ENCODE measurements around the gene AK2. TPM values are rescaled to one million over a fixed set of nuclear protein-coding genes. Genes with fewer than 3 reads are reported as not detected.

The AK2 gene
- polyA plus RNA-seq, 2 of the 4 experiments (the other 2 are of a cell fraction): 164 to 178 TPM

DNA sequence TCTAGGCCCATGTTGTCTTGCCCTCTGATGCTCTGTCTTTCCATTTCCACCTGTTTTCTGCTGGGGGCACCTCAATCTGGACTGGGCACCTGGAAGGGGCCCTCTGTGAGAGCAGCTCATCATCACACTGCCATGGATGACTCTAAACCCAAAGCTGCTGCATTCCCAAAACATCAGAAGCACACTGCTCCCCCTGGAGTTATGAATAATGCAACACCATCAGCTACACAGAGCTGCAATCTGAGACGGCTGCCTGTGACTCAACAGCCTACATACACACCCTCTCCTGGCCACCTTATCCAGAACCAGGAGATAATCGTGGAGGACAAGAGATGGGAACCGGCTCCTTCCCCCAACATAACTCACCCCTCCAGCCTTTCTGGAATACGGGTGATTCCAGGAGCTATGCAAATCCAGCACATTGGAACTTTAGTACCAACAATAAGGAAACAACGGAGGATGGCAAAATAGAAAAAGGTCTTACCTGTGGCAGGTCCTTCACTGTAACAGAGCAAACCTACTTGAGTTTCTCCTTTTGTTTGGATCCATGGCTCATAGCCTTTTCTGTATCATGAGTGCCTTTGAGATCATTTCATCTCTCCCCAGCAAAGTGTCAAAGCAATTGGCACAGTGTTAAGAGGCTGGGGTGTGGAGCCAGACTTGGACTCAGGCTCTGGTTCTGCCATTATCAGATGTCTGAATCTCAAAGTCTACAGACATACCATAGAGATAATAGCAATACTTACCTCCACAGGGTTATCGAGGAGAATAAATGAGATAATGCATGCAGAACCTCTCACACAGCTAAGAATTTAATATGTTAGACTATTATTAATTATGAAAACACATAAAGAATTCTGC lies 29.3 kb downstream of the AK2 start (continued):
- TF ChIP-seq JUN (IDR thresholded peaks at IDR 0.05) (no peak), RCOR1 (IDR thresholded peaks at IDR 0.05; ENCODE audit: low read depth, low read length) (no peak), EHF (CRISPR knock-in tag; IDR thresholded peaks at IDR 0.05) (no peak)

DNA sequence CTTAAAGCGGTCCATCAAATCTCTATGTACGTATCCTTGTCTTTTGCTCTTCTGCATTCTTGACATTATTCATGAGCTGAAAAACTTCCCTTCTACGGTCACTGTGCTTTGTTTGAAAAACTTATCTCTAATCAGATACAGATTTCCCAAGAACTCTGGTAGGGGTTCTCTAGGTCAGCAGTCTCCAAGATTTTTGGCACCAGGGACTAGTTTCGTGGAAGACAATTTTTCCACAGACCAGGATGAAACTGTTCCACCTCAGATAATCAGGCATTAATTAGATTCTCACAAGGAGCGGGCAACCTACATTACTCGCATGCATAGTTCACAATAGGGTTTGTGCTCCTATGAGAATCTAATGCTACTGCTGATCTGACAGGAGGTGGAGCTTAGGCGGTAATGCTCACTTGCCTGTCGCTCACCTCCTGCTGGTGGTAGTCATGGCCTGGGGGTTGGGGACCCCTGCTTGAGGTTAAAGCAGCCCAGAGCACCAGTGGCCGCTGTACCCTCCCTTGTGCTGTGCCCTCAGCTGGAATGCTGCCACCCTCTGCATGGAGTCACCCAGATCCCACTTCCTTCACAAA lies 30.8 kb downstream of the AK2 start:
- H3K27ac ChIP-seq: no peak overlapping the region
- CTCF ChIA-PET: interaction anchor here (1.0 to 3.8 kb wide), 13 partner anchors 9 to 485 kb away, joined by 3 to 25 read pairs (median 7); no protein-coding TSS in a partner anchor
- 92% methylated on average over 7 of the region's 9 CpGs for WGBS (ENCODE audit: missing lambda C conversion rate)
- FAIRE-seq: no peak
- no peak for ATAC-seq
- H3K9me3 ChIP-seq: no peaks in the 10 kb centered on the region
- POLR2A ChIA-PET: no interaction called here
- no peak overlapping the region for H3K4me2 ChIP-seq
- no peak for TF ChIP-seq FOSB (CRISPR knock-in tag; IDR thresholded peaks at IDR 0.05)
- TF ChIP-seq PHF8 (IDR thresholded peaks at IDR 0.05; ENCODE audit: borderline replicate concordance, low read depth): no peak
- TF ChIP-seq ZNF302 (CRISPR knock-in tag; IDR thresholded peaks at IDR 0.05): no peak
- no peak for TF ChIP-seq CHD2 (IDR thresholded peaks at IDR 0.05; ENCODE audit: low read length, partially characterized antibody)
- no peak for TF ChIP-seq RNF2 (IDR thresholded peaks at IDR 0.05; ENCODE audit: borderline replicate concordance, low read depth)
- no peak for TF ChIP-seq CEBPB (IDR thresholded peaks at IDR 0.05)
- TF ChIP-seq KDM1A (IDR thresholded peaks at IDR 0.05; ENCODE audit: low read depth): no peak
- TF ChIP-seq, protein P1, sequence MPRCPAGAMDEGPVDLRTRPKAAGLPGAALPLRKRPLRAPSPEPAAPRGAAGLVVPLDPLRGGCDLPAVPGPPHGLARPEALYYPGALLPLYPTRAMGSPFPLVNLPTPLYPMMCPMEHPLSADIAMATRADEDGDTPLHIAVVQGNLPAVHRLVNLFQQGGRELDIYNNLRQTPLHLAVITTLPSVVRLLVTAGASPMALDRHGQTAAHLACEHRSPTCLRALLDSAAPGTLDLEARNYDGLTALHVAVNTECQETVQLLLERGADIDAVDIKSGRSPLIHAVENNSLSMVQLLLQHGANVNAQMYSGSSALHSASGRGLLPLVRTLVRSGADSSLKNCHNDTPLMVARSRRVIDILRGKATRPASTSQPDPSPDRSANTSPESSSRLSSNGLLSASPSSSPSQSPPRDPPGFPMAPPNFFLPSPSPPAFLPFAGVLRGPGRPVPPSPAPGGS (IDR thresholded peaks at IDR 0.05): no peak
- TF ChIP-seq HOXB13 (CRISPR knock-in tag; IDR thresholded peaks at IDR 0.05; ENCODE audit: low read depth): no peak
- no peak for TF ChIP-seq RFX5 (IDR thresholded peaks at IDR 0.05)
- no peak for TF ChIP-seq RAD21 (conservative IDR thresholded peaks at IDR 0.05 in 1 of 2, IDR thresholded peaks at IDR 0.05 in 1 of 2)
- TF ChIP-seq, protein P2, sequence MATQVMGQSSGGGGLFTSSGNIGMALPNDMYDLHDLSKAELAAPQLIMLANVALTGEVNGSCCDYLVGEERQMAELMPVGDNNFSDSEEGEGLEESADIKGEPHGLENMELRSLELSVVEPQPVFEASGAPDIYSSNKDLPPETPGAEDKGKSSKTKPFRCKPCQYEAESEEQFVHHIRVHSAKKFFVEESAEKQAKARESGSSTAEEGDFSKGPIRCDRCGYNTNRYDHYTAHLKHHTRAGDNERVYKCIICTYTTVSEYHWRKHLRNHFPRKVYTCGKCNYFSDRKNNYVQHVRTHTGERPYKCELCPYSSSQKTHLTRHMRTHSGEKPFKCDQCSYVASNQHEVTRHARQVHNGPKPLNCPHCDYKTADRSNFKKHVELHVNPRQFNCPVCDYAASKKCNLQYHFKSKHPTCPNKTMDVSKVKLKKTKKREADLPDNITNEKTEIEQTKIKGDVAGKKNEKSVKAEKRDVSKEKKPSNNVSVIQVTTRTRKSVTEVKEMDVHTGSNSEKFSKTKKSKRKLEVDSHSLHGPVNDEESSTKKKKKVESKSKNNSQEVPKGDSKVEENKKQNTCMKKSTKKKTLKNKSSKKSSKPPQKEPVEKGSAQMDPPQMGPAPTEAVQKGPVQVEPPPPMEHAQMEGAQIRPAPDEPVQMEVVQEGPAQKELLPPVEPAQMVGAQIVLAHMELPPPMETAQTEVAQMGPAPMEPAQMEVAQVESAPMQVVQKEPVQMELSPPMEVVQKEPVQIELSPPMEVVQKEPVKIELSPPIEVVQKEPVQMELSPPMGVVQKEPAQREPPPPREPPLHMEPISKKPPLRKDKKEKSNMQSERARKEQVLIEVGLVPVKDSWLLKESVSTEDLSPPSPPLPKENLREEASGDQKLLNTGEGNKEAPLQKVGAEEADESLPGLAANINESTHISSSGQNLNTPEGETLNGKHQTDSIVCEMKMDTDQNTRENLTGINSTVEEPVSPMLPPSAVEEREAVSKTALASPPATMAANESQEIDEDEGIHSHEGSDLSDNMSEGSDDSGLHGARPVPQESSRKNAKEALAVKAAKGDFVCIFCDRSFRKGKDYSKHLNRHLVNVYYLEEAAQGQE (IDR thresholded peaks at IDR 0.05): no peak
- TF ChIP-seq NFE2L2 (conservative IDR thresholded peaks at IDR 0.05; ENCODE audit: low read length): no peak
- TF ChIP-seq ZSCAN20 (CRISPR knock-in tag; IDR thresholded peaks at IDR 0.05): no peak
- no peak overlapping the region for H3K4me3 ChIP-seq
- DNase-seq (ENCODE audit: low read depth in 1 of 2, low spot score in 1 of 2): no peak
- peaks cover 19% of the 10 kb centered on the region for H3K4me1 ChIP-seq

Measured in A549 (cell line).